ENCODE measurements around the gene ANKHD1.

The ANKHD1 gene

DNA sequence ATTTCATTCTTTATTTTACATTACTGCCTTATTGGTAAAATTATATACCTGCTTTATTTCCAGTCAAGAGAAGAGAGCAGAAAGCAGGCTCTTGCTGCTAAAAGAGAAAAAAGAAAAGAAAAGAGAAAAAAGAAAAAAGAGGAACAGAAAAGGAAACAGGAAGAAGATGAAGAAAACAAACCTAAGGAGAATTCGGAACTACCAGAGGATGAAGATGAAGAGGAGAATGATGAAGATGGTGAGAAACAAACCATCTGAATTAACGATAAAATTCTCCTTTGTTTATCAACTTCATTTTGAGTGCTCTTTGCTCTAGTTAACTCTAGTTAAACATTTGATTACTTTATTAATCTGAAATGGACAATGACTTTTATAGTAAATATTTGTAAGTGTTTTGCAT lies 122.4 kb downstream of the ANKHD1 start:
- TF ChIP-seq, protein P1, sequence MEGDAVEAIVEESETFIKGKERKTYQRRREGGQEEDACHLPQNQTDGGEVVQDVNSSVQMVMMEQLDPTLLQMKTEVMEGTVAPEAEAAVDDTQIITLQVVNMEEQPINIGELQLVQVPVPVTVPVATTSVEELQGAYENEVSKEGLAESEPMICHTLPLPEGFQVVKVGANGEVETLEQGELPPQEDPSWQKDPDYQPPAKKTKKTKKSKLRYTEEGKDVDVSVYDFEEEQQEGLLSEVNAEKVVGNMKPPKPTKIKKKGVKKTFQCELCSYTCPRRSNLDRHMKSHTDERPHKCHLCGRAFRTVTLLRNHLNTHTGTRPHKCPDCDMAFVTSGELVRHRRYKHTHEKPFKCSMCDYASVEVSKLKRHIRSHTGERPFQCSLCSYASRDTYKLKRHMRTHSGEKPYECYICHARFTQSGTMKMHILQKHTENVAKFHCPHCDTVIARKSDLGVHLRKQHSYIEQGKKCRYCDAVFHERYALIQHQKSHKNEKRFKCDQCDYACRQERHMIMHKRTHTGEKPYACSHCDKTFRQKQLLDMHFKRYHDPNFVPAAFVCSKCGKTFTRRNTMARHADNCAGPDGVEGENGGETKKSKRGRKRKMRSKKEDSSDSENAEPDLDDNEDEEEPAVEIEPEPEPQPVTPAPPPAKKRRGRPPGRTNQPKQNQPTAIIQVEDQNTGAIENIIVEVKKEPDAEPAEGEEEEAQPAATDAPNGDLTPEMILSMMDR (conservative IDR thresholded peaks at IDR 0.05), result no peak
- no peak overlapping the region for H3K27ac ChIP-seq

DNA sequence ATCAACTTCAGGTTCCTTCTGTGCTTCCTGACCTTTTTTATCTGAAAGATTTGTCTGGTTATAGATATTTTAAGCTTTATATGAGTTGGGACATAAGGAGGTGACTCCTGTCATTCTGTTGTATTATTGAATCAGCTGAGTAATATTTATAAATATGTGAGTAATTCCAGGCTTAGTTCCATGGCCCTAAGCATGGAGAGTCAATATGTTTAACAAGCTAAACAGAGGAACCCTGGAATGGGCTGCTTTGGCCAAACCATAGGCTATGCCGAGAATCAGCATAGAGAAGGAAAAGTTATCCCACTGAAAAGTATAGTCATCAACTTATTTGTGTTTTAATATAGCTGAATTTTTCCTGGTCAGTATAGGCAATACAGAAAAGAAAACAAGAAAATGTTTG lies 138.6 kb downstream of the ANKHD1 start:
- TF ChIP-seq, protein P1 (conservative IDR thresholded peaks at IDR 0.05), result no peak
- no peak overlapping the region for H3K27ac ChIP-seq

DNA sequence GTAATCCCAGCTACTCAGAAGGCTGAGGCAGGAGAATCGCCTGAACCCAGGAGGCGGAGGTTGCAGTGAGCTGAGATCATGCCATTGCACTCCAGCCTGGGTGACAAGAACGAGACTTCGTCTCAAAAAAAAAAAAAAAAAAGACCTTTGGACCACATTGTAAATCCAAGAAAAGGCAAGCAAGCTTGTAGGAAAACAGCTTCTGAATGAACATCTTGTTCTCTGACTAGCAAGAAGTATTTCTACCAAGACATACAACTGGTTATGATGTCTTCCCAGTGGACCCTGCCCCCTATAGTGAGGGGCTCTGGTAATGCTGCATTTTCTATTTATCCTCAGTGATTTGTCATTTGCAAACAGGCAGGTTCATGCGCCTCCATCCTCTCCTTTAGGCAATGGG lies 141.3 kb downstream of the ANKHD1 start:
- TF ChIP-seq, protein P1 (conservative IDR thresholded peaks at IDR 0.05), result no peak
- no peak overlapping the region for H3K27ac ChIP-seq

DNA sequence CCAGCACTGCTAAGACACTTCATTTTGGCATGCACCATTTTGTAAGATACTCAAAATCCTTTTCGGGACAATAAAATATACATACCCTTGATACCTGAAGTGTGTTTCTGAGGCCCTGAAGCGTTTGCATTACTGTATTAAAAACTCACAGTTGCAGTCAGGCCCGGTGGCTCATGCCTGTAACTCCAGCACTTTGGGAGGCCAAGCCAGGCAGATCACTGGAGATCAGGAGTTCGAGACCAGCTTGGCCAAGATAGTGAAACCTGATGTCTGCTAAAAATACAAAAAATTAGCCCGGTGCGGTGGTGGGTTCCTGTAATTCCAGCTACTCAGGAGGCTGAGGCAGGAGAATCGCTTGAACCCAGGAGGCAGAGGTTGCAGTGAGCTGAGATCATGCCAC lies 143.4 kb downstream of the ANKHD1 start:
- no peak overlapping the region for H3K27ac ChIP-seq
- TF ChIP-seq, protein P1 (conservative IDR thresholded peaks at IDR 0.05), result no peak

DNA sequence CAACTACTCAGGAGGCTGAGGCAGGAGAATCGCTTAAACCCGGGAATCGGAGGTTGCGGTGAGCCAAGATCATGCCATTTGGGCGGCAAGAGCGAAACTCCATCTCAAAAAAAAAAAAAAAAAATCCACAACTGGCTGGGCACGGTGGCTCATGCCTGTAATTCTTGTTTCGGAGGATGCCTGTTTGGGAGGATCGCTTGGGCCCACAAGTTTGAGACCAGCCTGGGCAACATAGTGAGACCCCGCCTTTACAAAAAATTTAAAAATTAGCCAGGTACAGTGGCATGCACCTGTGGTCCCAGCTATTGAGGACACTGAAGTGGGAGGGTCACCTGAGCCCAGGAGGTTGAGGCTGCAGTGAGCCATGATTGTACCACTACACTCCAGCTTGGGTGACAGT lies 144.0 kb downstream of the ANKHD1 start:
- TF ChIP-seq, protein P1 (conservative IDR thresholded peaks at IDR 0.05), result no peak
- peak overlapping the region; percentile 84 for H3K27ac ChIP-seq

DNA sequence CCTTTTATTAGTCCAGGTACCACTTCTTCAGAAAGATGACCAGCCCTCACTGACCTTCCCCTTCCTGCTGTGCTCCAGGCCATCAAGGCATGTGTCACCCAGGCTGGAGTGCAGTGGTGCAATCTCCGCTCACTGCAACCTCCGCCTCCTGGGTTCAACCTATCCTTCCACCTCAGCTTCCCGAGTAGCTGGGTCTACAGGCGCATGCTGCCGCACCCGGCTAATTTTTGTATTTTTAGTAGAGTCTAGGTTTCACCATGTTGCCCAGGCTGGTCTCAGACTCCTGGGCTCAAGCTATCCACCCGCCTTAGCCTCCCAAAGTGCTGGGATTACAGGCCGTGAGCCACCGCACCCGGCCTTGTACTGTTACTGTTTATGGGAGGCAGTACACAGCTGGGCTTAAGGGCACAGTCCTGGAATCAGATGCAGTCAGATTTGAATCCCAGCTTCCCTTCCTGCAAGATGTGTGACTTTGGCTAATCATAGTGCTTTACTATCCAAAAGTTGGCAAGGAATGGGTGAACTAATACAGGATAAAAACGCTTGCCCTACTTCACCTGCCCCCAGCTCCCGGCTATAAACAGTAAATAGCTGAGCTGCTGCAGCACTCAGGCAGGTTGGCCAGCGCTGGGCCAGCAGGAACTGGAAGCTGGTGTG lies 145.3 kb downstream of the ANKHD1 start:
- TF ChIP-seq, protein P1 (conservative IDR thresholded peaks at IDR 0.05), result no peak
- peak overlapping the region; percentile 84 for H3K27ac ChIP-seq

DNA sequence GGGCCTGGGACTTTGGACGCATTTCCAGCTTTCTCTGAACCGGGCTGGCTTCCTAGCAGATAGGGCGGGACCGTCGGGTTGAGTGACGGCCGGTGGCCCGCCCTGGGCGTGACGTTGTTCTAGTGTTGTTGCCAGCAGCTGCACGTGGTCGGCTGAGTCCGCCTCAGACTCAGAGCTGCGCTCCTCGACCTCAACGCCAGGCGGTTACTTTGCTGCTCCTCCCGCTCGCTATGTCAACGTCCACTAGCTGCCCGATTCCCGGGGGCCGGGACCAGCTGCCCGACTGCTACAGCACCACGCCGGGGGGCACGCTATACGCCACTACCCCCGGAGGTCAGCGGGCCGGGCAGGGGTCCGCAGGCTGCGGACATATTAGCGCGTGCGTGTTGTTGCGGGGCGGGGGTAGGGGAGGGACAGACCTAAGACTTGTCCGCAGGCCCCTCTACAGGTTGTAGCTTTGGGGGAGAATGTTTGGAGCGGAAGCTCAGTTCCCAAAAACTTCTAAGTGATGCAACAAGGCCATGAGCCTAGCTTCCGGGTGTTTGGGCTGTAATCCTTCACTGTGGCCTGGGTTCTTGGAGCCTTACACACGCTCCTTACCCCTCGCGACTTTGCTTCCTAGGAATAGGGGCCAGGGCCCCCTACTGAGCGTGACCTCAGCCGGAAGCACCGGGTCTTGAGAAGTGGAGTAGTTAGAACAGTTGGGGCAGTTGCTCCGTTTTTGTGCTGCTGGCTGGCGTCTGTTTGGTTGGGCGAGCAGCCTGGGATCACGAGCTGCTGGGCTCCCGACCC lies 146.1 kb downstream of the ANKHD1 start, which contains the start of gene EIF4EBP3:
Gene EIF4EBP3, plus strand, starts transcription at position 155 of the 792 bp plus-strand sequence. Its CDS starts 76 bp downstream, at position 231.
- H3K27ac ChIP-seq, result peak within 1 kb of the TSS; percentile 84
- TF ChIP-seq, protein P1 (conservative IDR thresholded peaks at IDR 0.05), result peak; percentile 56
